Liver (tissue), 9 donors: ENCODE results near the gene FKBP11. TPM values are rescaled to one million over a fixed set of nuclear protein-coding genes. Genes with fewer than 3 reads are reported as not detected.

Experiments
- DNase-seq: peaks from one replicate; pipeline ENCODE4 v3.0.0-alpha.2; 2017; ENCODE audit warnings: low spot score
- H3K27ac ChIP-seq, 2 donors: one replicate each; pipeline ENCODE4 v1.7.0; 2013; ENCODE audit warnings: inconsistent platforms in 2 of 2, low read length in 2 of 2, control low read depth in 1 of 2, low read depth in 1 of 2, mild to moderate bottlenecking in 1 of 2
- H3K27me3 ChIP-seq, 4 donors: one replicate each; pipeline versions ENCODE4 v1.6.1 to v1.7.0; 2013; ENCODE audit warnings: low read length in 3 of 4, inconsistent platforms in 1 of 4, mild to moderate bottlenecking in 1 of 4, moderate library complexity in 1 of 4; ENCODE audit not compliant: control insufficient read depth in 4 of 4, insufficient read depth in 4 of 4
- H3K36me3 ChIP-seq, 4 donors: one replicate each; pipeline versions ENCODE4 v1.6.1 to v1.7.0; 2013; ENCODE audit warnings: low read length in 3 of 4, mild to moderate bottlenecking in 3 of 4, low read depth in 1 of 4, moderate library complexity in 1 of 4; ENCODE audit not compliant: control insufficient read depth in 4 of 4, insufficient read depth in 3 of 4
- H3K4me1 ChIP-seq, 4 donors: one replicate each; pipeline versions ENCODE4 v1.6.1 to v1.7.0; 2013; ENCODE audit warnings: low read length in 3 of 4, mild to moderate bottlenecking in 3 of 4, moderate library complexity in 1 of 4; ENCODE audit not compliant: control insufficient read depth in 4 of 4, insufficient read depth in 4 of 4
- H3K4me3 ChIP-seq, 3 donors: one replicate each; pipeline versions ENCODE4 v1.6.1 to v1.7.0; 2013; ENCODE audit warnings: low read length in 3 of 3, control low read depth in 1 of 3, low read depth in 1 of 3, mild to moderate bottlenecking in 1 of 3
- H3K9ac ChIP-seq, 2 donors: one replicate each; pipeline ENCODE4 v1.7.0; 2013; ENCODE audit warnings: low read length in 2 of 2, mild to moderate bottlenecking in 2 of 2, moderate library complexity in 2 of 2, control low read depth in 1 of 2, low read depth in 1 of 2
- H3K9me3 ChIP-seq, 4 donors: one replicate each; pipeline versions ENCODE4 v1.6.1 to v1.7.0; 2013; ENCODE audit warnings: low read length in 3 of 4; ENCODE audit not compliant: control insufficient read depth in 4 of 4
- CTCF ChIP-seq: fragments of 150-350 bp; IDR thresholded peaks from 2 replicates; pipeline ENCODE4 v1.5.1; 2017; ENCODE audit warnings: improper control_type of control experiment, low read depth, low read length; ENCODE audit not compliant: missing input control
- EGR1 ChIP-seq, 2 donors: IDR thresholded peaks; 2 replicates each; pipeline ENCODE4 v1.6.1; 2016 to 2018; ENCODE audit warnings: antibody characterized with exemption in 2 of 2, low read depth in 2 of 2
- FOXA1 ChIP-seq: IDR thresholded peaks from 2 replicates; pipeline ENCODE4 v1.6.1; 2016; ENCODE audit warnings: antibody characterized with exemption
- FOXA2 ChIP-seq: IDR thresholded peaks from 2 replicates; pipeline ENCODE4 v1.6.1; 2016; ENCODE audit warnings: antibody characterized with exemption
- GABPA ChIP-seq, 2 donors: IDR thresholded peaks in 1 of 2; conservative IDR thresholded peaks in 1 of 2; 2 replicates each; pipeline ENCODE4 v1.6.1; 2016; ENCODE audit warnings: antibody characterized with exemption in 2 of 2, mild to moderate bottlenecking in 1 of 2, moderate library complexity in 1 of 2
- HNF4G ChIP-seq: IDR thresholded peaks from 2 replicates; pipeline ENCODE4 v1.6.1; 2016; ENCODE audit warnings: antibody characterized with exemption
- JUND ChIP-seq, 2 donors: IDR thresholded peaks; 2 replicates each; pipeline ENCODE4 v1.6.1; 2016; ENCODE audit warnings: antibody characterized with exemption in 2 of 2
- MAX ChIP-seq: IDR thresholded peaks from 2 replicates; pipeline ENCODE4 v1.6.1; 2016; ENCODE audit warnings: antibody characterized with exemption
- RAD21 ChIP-seq, 2 donors: IDR thresholded peaks; 2 replicates each; pipeline ENCODE4 v1.6.1; 2016; ENCODE audit warnings: antibody characterized with exemption in 2 of 2, mild to moderate bottlenecking in 2 of 2
- REST ChIP-seq: IDR thresholded peaks from 2 replicates; pipeline ENCODE4 v1.6.1; 2016; ENCODE audit warnings: antibody characterized with exemption, mild to moderate bottlenecking
- RXRA ChIP-seq, 2 donors: IDR thresholded peaks; 2 replicates each; pipeline ENCODE4 v1.6.1; 2017 to 2018; ENCODE audit warnings: antibody characterized with exemption in 2 of 2, mild to moderate bottlenecking in 1 of 2
- TAF1 ChIP-seq: conservative IDR thresholded peaks from 2 replicates; pipeline ENCODE4 v1.6.1; 2016; ENCODE audit warnings: antibody characterized with exemption, mild to moderate bottlenecking
- YY1 ChIP-seq: IDR thresholded peaks from 2 replicates; pipeline ENCODE4 v1.6.1; 2016; ENCODE audit warnings: antibody characterized with exemption, mild to moderate bottlenecking
- WGBS: extraction: QIAGEN DNeasy Blood & Tissue Kit; methylation state at CpG from one replicate; pipeline ENCODE4 v1.1.7; 2013; 5-methylcytosine and 5-hydroxymethylcytosine counted together
- polyA plus RNA-seq, 2 donors: library from polyadenylated mRNA; stranded (reverse) in 1 of 2; unstranded in 1 of 2; fragments of 200-250 nt in 1 of 2; fragments of >200 nt in 1 of 2; fragmentation: Nextera tagmentation in 1 of 2; extraction: Ambion mirVana in 1 of 2; gene quantifications; one replicate each; pipeline versions ENCODE4 v1.2.1 to v1.2.3, GENCODE V29; 2013 to 2015
- total RNA-seq, 2 donors: library from RNA; depleted of rRNA; stranded (reverse); fragments of >200 nt; gene quantifications; one replicate each; pipeline ENCODE4 v1.2.3, GENCODE V29; 2014
- donor health status: healthy.
- donor health status: healthy.
- donor health status: healthy.
- donor health status: healthy.
- donor health status: healthy.

The FKBP11 gene
- total and polyA plus RNA-seq, 4 donors, result 28.6 to 162 (median 64.9) TPM

- TF ChIP-seq JUND (IDR thresholded peaks at IDR 0.05) (no peak), YY1 (no peak), MAX (no peak), FOXA2 (no peak), GABPA (IDR thresholded peaks at IDR 0.05 in 1 of 2, conservative IDR thresholded peaks at IDR 0.05 in 1 of 2) (no peak), RAD21 (IDR thresholded peaks at IDR 0.05) (no peak), HNF4G (no peak), EGR1 (IDR thresholded peaks at IDR 0.05; ENCODE audit: low read depth in 2 of 2) (no peak), CTCF (no peak), RXRA (IDR thresholded peaks at IDR 0.05) (no peak), TAF1 (no peak)
- Histone ChIP-seq H3K4me1 (peaks cover 0 to 5% (median 0%) of the 10 kb centered on the region in 4 donors), H3K36me3 (no peaks in the 10 kb centered on the region), H3K9me3 (no peaks in the 10 kb centered on the region), H3K27me3 (no peaks in the 10 kb centered on the region), H3K27ac (no peak overlapping the region), H3K4me3 (no peak overlapping the region), H3K9ac (no peak overlapping the region)
- no peak for DNase-seq
- WGBS, result 82% methylated on average over 1 of the region's 1 CpG
Observed at GRCh38 chr12:48894271-48894670, 31.0 kb downstream of the FKBP11 start.

- 7% methylated on average over 37 of the region's 37 CpGs for WGBS
- Histone ChIP-seq H3K9ac (peak overlapping the region in 1 of 2 donors; percentile 31), H3K4me3 (peak overlapping the region in 1 of 3 donors; percentile 28), H3K36me3 (no peaks in the 10 kb centered on the region), H3K4me1 (peaks cover 0 to 5% (median 0%) of the 10 kb centered on the region in 4 donors), H3K9me3 (no peaks in the 10 kb centered on the region), H3K27me3 (no peaks in the 10 kb centered on the region), H3K27ac (no peak overlapping the region)
- peak; percentile 78 for DNase-seq
- TF ChIP-seq TAF1, result no peak
- no peak for TF ChIP-seq FOXA2
- TF ChIP-seq CTCF, result peak; percentile 98
- TF ChIP-seq RAD21 (IDR thresholded peaks at IDR 0.05), result peak; percentile 97 to 98
- peak in 1 of 2 donors; percentile 20 for TF ChIP-seq RXRA (IDR thresholded peaks at IDR 0.05)
Observed at GRCh38 chr12:48890657-48891418, 34.5 kb downstream of the FKBP11 start.

GRCh38 chr12:48889679-48890078 is 35.6 kb downstream of the FKBP11 start:
- Histone ChIP-seq H3K4me1 (peaks cover 0 to 5% (median 0%) of the 10 kb centered on the region in 4 donors), H3K9ac (no peak overlapping the region), H3K4me3 (no peak overlapping the region), H3K9me3 (no peaks in the 10 kb centered on the region), H3K27ac (no peak overlapping the region), H3K36me3 (no peaks in the 10 kb centered on the region), H3K27me3 (no peaks in the 10 kb centered on the region)
- WGBS, result 84% methylated on average over 3 of the region's 3 CpGs
- no peak for DNase-seq
- no peak for TF ChIP-seq HNF4G
- TF ChIP-seq MAX, result no peak
- TF ChIP-seq FOXA1, result no peak
- TF ChIP-seq CTCF, result no peak
- no peak for TF ChIP-seq RAD21 (IDR thresholded peaks at IDR 0.05)
- TF ChIP-seq EGR1 (IDR thresholded peaks at IDR 0.05; ENCODE audit: low read depth in 2 of 2), result no peak
- no peak for TF ChIP-seq REST
